HepG2 (cell line): Measurements from ENCODE around the gene GATA3. TPM values are rescaled to one million over a fixed set of nuclear protein-coding genes. Genes with fewer than 3 reads are reported as not detected.

Experiments
- HNRNPK ChIP-seq: fragments of 200-400 bp; formaldehyde crosslinking; IDR thresholded peaks from 2 replicates; pipeline ENCODE4 v1.6.1; 2018; ENCODE audit warnings: low read length, low read depth, moderate library complexity, mild to moderate bottlenecking; ENCODE audit not compliant: poor library complexity, severe bottlenecking
- ZBED4 ChIP-seq: sonication (generic); formaldehyde crosslinking; IDR thresholded peaks from 2 replicates; pipeline ENCODE4 v1.4.0; 2020; ENCODE audit warnings: missing genetic modification reagents, borderline replicate concordance
- ZNF180 ChIP-seq: sonication (generic); formaldehyde crosslinking; IDR thresholded peaks from 2 replicates; pipeline ENCODE4 v1.4.0; 2020; ENCODE audit warnings: low read depth, missing genetic modification reagents, borderline replicate concordance
- ZNF362 ChIP-seq: sonication (generic); formaldehyde crosslinking; IDR thresholded peaks from 2 replicates; pipeline ENCODE4 v1.4.0; 2020; ENCODE audit warnings: missing genetic modification reagents, mild to moderate bottlenecking, borderline replicate concordance
- ZNF704 ChIP-seq: sonication (generic); formaldehyde crosslinking; IDR thresholded peaks from 2 replicates; pipeline ENCODE4 v1.8.1; 2023; ENCODE audit warnings: mild to moderate bottlenecking, inconsistent platforms, moderate library complexity, missing genetic modification reagents, borderline replicate concordance
- polyA plus RNA-seq, 8 experiments: library from polyadenylated mRNA; depleted of rRNA in 3 of 8; stranded (reverse) in 7 of 8; unstranded in 1 of 8; fragments of >200 nt; fragmentation: Illumina TruSeq in 4 of 8; extraction: Trizol in 4 of 8; gene quantifications; 2 replicates each; pipeline versions ENCODE4 v1.2.1 to v1.2.3, GENCODE V29; 2011 to 2016; ENCODE audit warnings: low read depth in 4 of 8, missing spikeins in 1 of 8, mixed read lengths in 1 of 8; ENCODE audit not compliant: insufficient read depth in 1 of 8
- total RNA-seq, 5 experiments: library from RNA; depleted of rRNA; stranded (reverse); fragments of >200 nt; fragmentation: Illumina TruSeq; extraction: Trizol; gene quantifications; 2 replicates each; pipeline ENCODE4 v1.2.3, GENCODE V29; 2016; ENCODE audit warnings: low read depth in 1 of 5

GATA3 gene
- total and polyA plus RNA-seq, 2 of the 13 experiments (the other 11 are each of a cell fraction or from before 2014, with no cell fraction given) = not detected

DNA sequence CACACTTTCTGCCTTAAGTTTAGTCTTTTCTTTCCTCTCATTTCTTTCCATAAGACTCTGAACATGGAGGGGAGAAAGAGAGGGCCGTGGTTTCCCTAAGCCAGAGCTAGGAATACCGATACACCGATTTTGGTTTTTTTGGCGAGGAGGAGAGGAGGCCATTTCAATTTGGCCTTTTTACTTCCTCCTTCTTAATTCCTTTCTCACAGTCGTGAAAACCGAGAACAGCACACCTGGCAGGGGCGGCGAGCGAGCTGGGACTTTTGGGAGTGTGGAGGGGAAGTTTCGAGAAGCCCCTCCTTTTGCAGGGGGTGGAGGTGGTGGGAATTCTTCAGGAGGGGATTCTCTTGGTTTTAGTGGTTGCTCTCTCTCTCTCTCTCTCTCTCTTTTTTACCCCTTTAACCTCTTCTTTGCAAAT is 6.2 kb downstream of the GATA3 start (continued):
- no peak for TF ChIP-seq ZNF704 (CRISPR knock-in tag)
- TF ChIP-seq ZNF362 = no peak
- TF ChIP-seq ZBED4 (CRISPR knock-in tag) = no peak
- no peak for TF ChIP-seq HNRNPK
- TF ChIP-seq ZNF180 = no peak
- TF ChIP-seq, all 625 proteins: peak for 0
